Caco-2 (cell line): ENCODE data around the gene MAGI1. TPM values are rescaled to one million over a fixed set of nuclear protein-coding genes. Genes with fewer than 3 reads are reported as not detected.

Experiments used
- BruUV-seq: library from RNA; stranded (reverse); fragments of 400-500 nt; replicated peaks from 2 replicates; lab custom pipeline; 2021; lab: Mats Ljungman, UMichigan
- CTCF ChIA-PET: fragments of 300-600 bp; sonication (Branson Sonifier 250); formaldehyde crosslinking; loops from one replicate; lab custom pipeline; 2022; ENCODE audit warnings: antibody characterized with exemption; lab: Charles Lee
- POLR2A ChIA-PET: fragments of 300-600 bp; sonication (Branson Sonifier 250); formaldehyde crosslinking; loops from one replicate; lab custom pipeline; 2022; ENCODE audit warnings: antibody characterized with exemption; lab: Charles Lee
- DNase-seq, 2 experiments: peaks; one replicate each; pipeline versions ENCODE4 v3.0.0 to v3.0.0-alpha.2; 2020 to 2022
- H3K27me3 ChIP-seq: replicated peaks from 2 replicates; pipeline ENCODE4 v1.6.0; 2011; ENCODE audit warnings: low read length; ENCODE audit not compliant: control insufficient read depth, insufficient read depth
- H3K36me3 ChIP-seq: 2 replicates; pipeline ENCODE4 v1.5.1; 2011; ENCODE audit warnings: low read length; ENCODE audit not compliant: control insufficient read depth, insufficient read depth
- H3K4me1 ChIP-seq: fragments of 250-450 bp; sonication (Bioruptor Pico); 2 replicates; pipeline ENCODE4 v1.5.1; 2020; ENCODE audit warnings: mild to moderate bottlenecking
- H3K4me3 ChIP-seq: 2 replicates; pipeline ENCODE4 v1.5.1; 2011; ENCODE audit warnings: low read depth, mild to moderate bottlenecking, control low read depth, low read length
- H3K9me3 ChIP-seq: fragments of 250-450 bp; sonication (Bioruptor Pico); 2 replicates; pipeline ENCODE4 v1.5.1; 2020; ENCODE audit warnings: mild to moderate bottlenecking, moderate library complexity
- H3K27ac Mint-ChIP-seq: one replicate; pipeline ENCODE4 v1.8.0; 2022; ENCODE audit warnings: mixed read lengths; ENCODE audit not compliant: unreplicated experiment
- H3K27me3 Mint-ChIP-seq: one replicate; pipeline ENCODE4 v1.8.0; 2022; ENCODE audit warnings: mixed read lengths; ENCODE audit not compliant: insufficient read depth, unreplicated experiment
- H3K36me3 Mint-ChIP-seq: one replicate; pipeline ENCODE4 v1.8.0; 2022; ENCODE audit warnings: mild to moderate bottlenecking, mixed read lengths; ENCODE audit not compliant: insufficient read depth, unreplicated experiment
- H3K4me1 Mint-ChIP-seq: one replicate; pipeline ENCODE4 v1.8.0; 2022; ENCODE audit warnings: low read depth, mixed read lengths; ENCODE audit not compliant: unreplicated experiment
- H3K4me3 Mint-ChIP-seq: one replicate; pipeline ENCODE4 v1.8.0; 2022; ENCODE audit warnings: mild to moderate bottlenecking, moderate library complexity, mixed read lengths; ENCODE audit not compliant: unreplicated experiment
- H3K9me3 Mint-ChIP-seq: one replicate; pipeline ENCODE4 v1.8.0; 2022; ENCODE audit warnings: mixed read lengths; ENCODE audit not compliant: unreplicated experiment
- CTCF ChIP-seq, 2 experiments: fragments of 200-600 bp in 1 of 2; IDR thresholded peaks; 1 replicate in 1 of 2; 2 replicates in 1 of 2; pipeline versions ENCODE4 v1.5.1 to v1.8.0; 2011 to 2022; ENCODE audit warnings: antibody characterized with exemption in 1 of 2, control low read depth in 1 of 2, inconsistent platforms in 1 of 2, low read depth in 1 of 2, low read length in 1 of 2, mild to moderate bottlenecking in 1 of 2, moderate library complexity in 1 of 2; ENCODE audit not compliant: insufficient read depth in 1 of 2, severe bottlenecking in 1 of 2, unreplicated experiment in 1 of 2
- intact Hi-C: fragments of 100-400 bp; cut with micrococcal nuclease; formaldehyde crosslinking; loops from one replicate; pipeline ENCODE4 v1.10.0; 2022; ENCODE audit not compliant: unreplicated experiment
- total RNA-seq: library from RNA; stranded (reverse); gene quantifications from 2 replicates; pipeline ENCODE4 v1.2.3, GENCODE V29; 2022

MAGI1 gene
- total RNA-seq, 1 experiment from 2014 or later, result 64.9 TPM

- H3K27ac Mint-ChIP-seq, result no peak overlapping the region
- peaks cover 20% of the 10 kb centered on the region for H3K36me3 Mint-ChIP-seq
- TF ChIP-seq CTCF (IDR thresholded peaks at IDR 0.05; ENCODE audit: insufficient read depth in 1 of 2, low read depth in 1 of 2, low read length in 1 of 2, severe bottlenecking in 1 of 2, unreplicated experiment in 1 of 2), result peak; percentile 50 to 67
- peak; percentile 49 to 57 for DNase-seq
- POLR2A ChIA-PET, result no interaction called here
- Histone ChIP-seq H3K4me3 (no peak overlapping the region), H3K4me1 (no peaks in the 10 kb centered on the region), H3K27me3 (no peaks in the 10 kb centered on the region), H3K9me3 (no peaks in the 10 kb centered on the region), H3K36me3 (no peaks in the 10 kb centered on the region)
- H3K9me3 Mint-ChIP-seq, result no peaks in the 10 kb centered on the region
- H3K27me3 Mint-ChIP-seq, result no peaks in the 10 kb centered on the region
- H3K4me1 Mint-ChIP-seq, result no peaks in the 10 kb centered on the region
- intact Hi-C loops, result loop anchor here (1.0 to 5.0 kb wide), 5 partner anchors 234 to 758 kb away; partner anchors contain the start of gene ADAMTS9
- CTCF ChIA-PET, result interaction anchor here (0.6 to 1.7 kb wide), 6 partner anchors 14 to 311 kb away, joined by 3 to 8 read pairs (median 5); no protein-coding TSS in a partner anchor
- no peak overlapping the region for H3K4me3 Mint-ChIP-seq
- BruUV-seq, result no TSS peak
These were observed 599.0 kb downstream of the MAGI1 start for GRCh38 chr3:65439641-65440284.

GRCh38 chr3:65438612-65439011 is 600.1 kb downstream of the MAGI1 start:
- Histone ChIP-seq H3K27me3 (no peaks in the 10 kb centered on the region), H3K36me3 (no peaks in the 10 kb centered on the region), H3K4me1 (no peaks in the 10 kb centered on the region), H3K9me3 (no peaks in the 10 kb centered on the region), H3K4me3 (no peak overlapping the region)
- intact Hi-C loops, result loop anchor here (1.0 to 5.0 kb wide), 5 partner anchors 235 to 759 kb away; partner anchors contain the start of gene ADAMTS9
- DNase-seq, result no peak
- Mint-ChIP-seq H3K27ac (no peak overlapping the region), H3K36me3 (peaks cover 20% of the 10 kb centered on the region), H3K9me3 (no peaks in the 10 kb centered on the region), H3K4me1 (no peaks in the 10 kb centered on the region), H3K27me3 (no peaks in the 10 kb centered on the region), H3K4me3 (no peak overlapping the region)
- no TSS peak for BruUV-seq
- CTCF ChIA-PET, result interaction anchor here (1.7 kb wide), 1 partner anchor 235 kb away, joined by 8 read pairs; no protein-coding TSS in a partner anchor
- TF ChIP-seq CTCF (IDR thresholded peaks at IDR 0.05; ENCODE audit: insufficient read depth in 1 of 2, low read depth in 1 of 2, low read length in 1 of 2, severe bottlenecking in 1 of 2, unreplicated experiment in 1 of 2), result no peak
- POLR2A ChIA-PET, result no interaction called here

- POLR2A ChIA-PET, result no interaction called here
- CTCF ChIA-PET, result no interaction called here
These were observed 600.6 kb downstream of the MAGI1 start for GRCh38 chr3:65438096-65438495.

More at GRCh38 chr3:65438096-65438495, 600.6 kb downstream of the MAGI1 start:
- Histone ChIP-seq H3K4me1 (no peaks in the 10 kb centered on the region), H3K4me3 (no peak overlapping the region), H3K27me3 (no peaks in the 10 kb centered on the region), H3K36me3 (no peaks in the 10 kb centered on the region), H3K9me3 (no peaks in the 10 kb centered on the region)
- peaks cover 20% of the 10 kb centered on the region for H3K36me3 Mint-ChIP-seq
- H3K27me3 Mint-ChIP-seq, result no peaks in the 10 kb centered on the region
- BruUV-seq, result no TSS peak
- no peak overlapping the region for H3K27ac Mint-ChIP-seq
- no peaks in the 10 kb centered on the region for H3K4me1 Mint-ChIP-seq
- DNase-seq, result no peak
- no peak overlapping the region for H3K4me3 Mint-ChIP-seq
- no peaks in the 10 kb centered on the region for H3K9me3 Mint-ChIP-seq
- intact Hi-C loops, result loop anchor here (5.0 kb wide), 3 partner anchors 314 to 759 kb away; partner anchors contain the start of gene ADAMTS9
- TF ChIP-seq CTCF (IDR thresholded peaks at IDR 0.05; ENCODE audit: insufficient read depth in 1 of 2, low read depth in 1 of 2, low read length in 1 of 2, severe bottlenecking in 1 of 2, unreplicated experiment in 1 of 2), result no peak
